Bronchial epithelial cell (primary cell): ENCODE measurements around the gene SMTNL1. TPM values are rescaled to one million over a fixed set of nuclear protein-coding genes. Genes with fewer than 3 reads are reported as not detected.
A peak's percentile ranks its signal among the peaks of the same experiment; 100 is the strongest.

ENCODE experiments used
- DNase-seq: peaks from one replicate; pipeline ENCODE4 v3.0.0-alpha.2; 2010; ENCODE audit warnings: low read depth
- FAIRE-seq: peaks from 2 replicates; lab custom pipeline; 2011; peaks lifted over from hg19 to GRCh38; lab: Jason Lieb, UNC
- H3K27me3 ChIP-seq: 2 replicates; pipeline ENCODE4 v1.5.1; 2011; ENCODE audit warnings: low read length; ENCODE audit not compliant: control insufficient read depth, insufficient read depth
- H3K36me3 ChIP-seq: 2 replicates; pipeline ENCODE4 v1.5.1; 2011; ENCODE audit warnings: low read length; ENCODE audit not compliant: control insufficient read depth, insufficient read depth
- H3K4me3 ChIP-seq: 2 replicates; pipeline ENCODE4 v1.5.1; 2011; ENCODE audit warnings: mild to moderate bottlenecking, low read depth, low read length, control low read depth
- total RNA-seq: library from RNA; depleted of rRNA; stranded (reverse); fragments of >200 nt; gene quantifications from 2 replicates; pipeline ENCODE4 v1.2.1, GENCODE V29; 2014
- TF ChIP-seq, protein P1 (sequence below): IDR thresholded peaks from 2 replicates; pipeline ENCODE4 v1.5.1; 2011; ENCODE audit warnings: mild to moderate bottlenecking, moderate library complexity, low read length, control low read depth, inconsistent platforms; ENCODE audit not compliant: insufficient read depth, severe bottlenecking

Gene SMTNL1
- total RNA-seq, 1 donor from 2014 or later = not detected

DNA sequence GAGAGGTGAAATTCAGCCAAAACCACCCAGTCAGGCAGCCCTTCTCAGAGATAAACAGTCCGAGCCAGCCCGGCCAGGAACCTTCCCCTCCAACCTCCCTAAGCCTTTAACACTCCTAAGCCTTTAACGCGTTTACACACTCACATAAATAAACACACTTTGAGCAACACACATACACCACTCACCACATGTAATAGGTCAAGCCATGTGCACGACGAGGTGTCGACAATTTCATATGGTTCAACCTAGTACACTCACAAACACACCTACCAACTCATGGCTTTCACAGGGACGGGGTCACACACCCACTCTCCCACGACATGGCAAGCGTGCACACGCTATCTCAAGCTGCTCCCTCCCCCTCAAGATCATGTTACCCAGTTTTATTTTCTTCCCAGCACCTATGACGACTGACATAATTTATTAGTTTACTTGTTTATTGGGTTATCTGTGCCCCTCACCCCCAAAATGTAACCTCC, 37.4 kb upstream of the SMTNL1 start:
- TF ChIP-seq, protein P1, sequence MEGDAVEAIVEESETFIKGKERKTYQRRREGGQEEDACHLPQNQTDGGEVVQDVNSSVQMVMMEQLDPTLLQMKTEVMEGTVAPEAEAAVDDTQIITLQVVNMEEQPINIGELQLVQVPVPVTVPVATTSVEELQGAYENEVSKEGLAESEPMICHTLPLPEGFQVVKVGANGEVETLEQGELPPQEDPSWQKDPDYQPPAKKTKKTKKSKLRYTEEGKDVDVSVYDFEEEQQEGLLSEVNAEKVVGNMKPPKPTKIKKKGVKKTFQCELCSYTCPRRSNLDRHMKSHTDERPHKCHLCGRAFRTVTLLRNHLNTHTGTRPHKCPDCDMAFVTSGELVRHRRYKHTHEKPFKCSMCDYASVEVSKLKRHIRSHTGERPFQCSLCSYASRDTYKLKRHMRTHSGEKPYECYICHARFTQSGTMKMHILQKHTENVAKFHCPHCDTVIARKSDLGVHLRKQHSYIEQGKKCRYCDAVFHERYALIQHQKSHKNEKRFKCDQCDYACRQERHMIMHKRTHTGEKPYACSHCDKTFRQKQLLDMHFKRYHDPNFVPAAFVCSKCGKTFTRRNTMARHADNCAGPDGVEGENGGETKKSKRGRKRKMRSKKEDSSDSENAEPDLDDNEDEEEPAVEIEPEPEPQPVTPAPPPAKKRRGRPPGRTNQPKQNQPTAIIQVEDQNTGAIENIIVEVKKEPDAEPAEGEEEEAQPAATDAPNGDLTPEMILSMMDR = no peak
- FAIRE-seq = peak; percentile 47
- Histone ChIP-seq H3K27me3 (no peaks in the 10 kb centered on the region), H3K36me3 (no peaks in the 10 kb centered on the region), H3K4me3 (peak overlapping the region; percentile 28)
- DNase-seq = no peak

DNA sequence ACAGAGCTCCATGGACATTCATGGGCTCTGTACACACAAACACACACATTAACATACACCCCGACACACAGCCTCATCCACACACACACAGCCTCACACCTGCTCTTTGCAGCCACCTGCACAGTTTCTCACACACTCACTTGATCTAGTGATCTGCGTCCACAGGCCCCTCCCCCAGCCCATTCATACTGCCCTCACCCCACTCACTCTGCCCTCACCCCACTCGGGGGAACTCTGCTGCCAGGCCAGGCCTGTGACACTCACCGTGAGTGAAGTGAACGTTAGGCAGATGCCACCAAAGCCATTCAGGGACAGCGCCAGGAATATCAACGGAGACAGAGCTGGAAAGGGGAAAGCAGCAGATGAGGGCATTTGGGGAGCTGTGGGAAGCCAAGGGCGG, 36.9 kb upstream of the SMTNL1 start:
- Histone ChIP-seq H3K36me3 (no peaks in the 10 kb centered on the region), H3K4me3 (no peak overlapping the region), H3K27me3 (no peaks in the 10 kb centered on the region)
- TF ChIP-seq, protein P1 = no peak
- FAIRE-seq = no peak
- DNase-seq = no peak

DNA sequence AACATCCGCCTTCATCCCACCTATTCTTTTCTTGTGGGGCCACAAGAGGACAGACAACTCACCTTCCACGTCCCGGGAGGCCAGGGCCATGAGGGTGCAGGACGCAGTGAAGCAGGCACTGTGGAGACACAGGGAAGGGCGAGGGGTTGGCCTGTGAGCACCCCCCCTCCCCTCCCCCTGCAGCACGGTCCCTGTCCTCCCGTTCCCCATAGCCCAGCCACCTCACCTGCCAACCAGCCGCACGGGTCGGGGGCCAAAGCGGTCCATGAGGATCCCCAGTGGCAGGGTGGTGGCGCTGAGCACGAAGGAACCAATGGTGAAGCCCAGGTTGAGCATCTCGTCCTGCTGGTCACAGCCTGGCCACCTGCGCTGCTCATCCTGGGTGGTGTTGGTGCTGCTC, 36.5 kb upstream of the SMTNL1 start:
- H3K27me3 ChIP-seq = no peaks in the 10 kb centered on the region
- TF ChIP-seq, protein P1 = no peak
- no peaks in the 10 kb centered on the region for H3K36me3 ChIP-seq
- no peak overlapping the region for H3K4me3 ChIP-seq
- FAIRE-seq (no peak), DNase-seq (no peak)

DNA sequence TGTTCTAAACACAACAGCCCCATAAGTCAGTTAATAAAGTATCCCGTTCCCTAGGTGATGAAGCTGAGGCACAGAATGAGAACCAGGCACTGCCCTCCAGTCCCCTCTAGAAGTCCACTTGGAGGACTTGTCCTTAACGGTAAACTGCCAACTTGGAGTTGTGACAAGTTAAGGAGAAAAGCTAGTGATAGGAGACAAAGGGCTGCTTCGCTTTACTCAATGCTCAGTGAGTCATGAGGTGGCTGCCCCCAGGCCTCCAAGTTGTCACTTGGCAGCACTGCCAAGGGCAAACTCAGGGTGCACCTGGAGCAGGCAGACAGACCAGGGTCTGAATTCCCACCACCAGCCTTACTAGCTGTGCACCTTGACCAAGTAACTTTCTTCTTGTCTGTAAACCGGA, 35.4 kb upstream of the SMTNL1 start:
- H3K4me3 ChIP-seq = no peak overlapping the region
- TF ChIP-seq, protein P1 = no peak
- FAIRE-seq (no peak), DNase-seq (no peak)
- H3K27me3 ChIP-seq = no peaks in the 10 kb centered on the region
- H3K36me3 ChIP-seq = no peaks in the 10 kb centered on the region

DNA sequence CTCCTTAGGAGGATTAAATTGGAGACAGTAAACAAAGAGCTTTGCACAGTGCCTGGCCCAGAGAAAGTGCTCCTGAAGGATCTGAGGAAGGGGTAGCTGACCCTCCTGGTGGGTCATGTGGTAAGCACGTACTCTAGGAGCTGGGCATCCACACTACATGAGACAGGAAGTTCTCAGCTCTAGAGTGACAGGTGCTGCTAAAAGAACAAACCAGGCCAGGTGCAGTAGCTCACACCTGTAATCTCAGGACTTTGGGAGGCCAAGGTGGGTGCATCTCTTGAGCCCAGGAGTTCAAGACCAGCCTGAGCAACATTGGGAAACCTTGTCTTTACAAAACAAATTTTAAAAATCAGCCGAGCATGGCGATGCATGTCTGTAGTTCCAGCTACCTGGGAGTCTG, 35.0 kb upstream of the SMTNL1 start:
- H3K36me3 ChIP-seq = no peaks in the 10 kb centered on the region
- TF ChIP-seq, protein P1 = no peak
- DNase-seq (no peak), FAIRE-seq (no peak)
- no peak overlapping the region for H3K4me3 ChIP-seq
- no peaks in the 10 kb centered on the region for H3K27me3 ChIP-seq

DNA sequence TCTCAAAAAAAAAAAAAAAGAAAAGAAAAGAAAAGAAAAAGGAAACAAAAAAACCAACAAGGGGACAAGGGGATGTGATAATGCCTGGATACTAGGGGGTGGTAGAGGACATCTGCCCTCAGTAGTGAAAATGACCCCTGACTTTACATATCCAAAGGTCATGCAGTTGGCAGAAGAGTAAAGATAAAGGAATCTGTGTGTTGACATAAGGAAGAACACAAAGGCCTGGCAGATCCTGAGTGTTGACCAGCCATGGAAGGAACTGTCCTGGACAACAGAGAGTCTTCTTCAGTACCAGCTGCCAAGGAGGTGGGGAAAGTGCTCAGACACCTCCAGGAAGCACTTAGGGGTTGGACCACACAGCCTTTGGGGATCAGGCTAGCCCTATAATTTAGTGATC, 34.5 kb upstream of the SMTNL1 start:
- FAIRE-seq = no peak

More for the DNA sequence above, 34.5 kb upstream of the SMTNL1 start:
- TF ChIP-seq, protein P1 = no peak
- H3K27me3 ChIP-seq = no peaks in the 10 kb centered on the region
- H3K36me3 ChIP-seq = no peaks in the 10 kb centered on the region
- DNase-seq = no peak
- H3K4me3 ChIP-seq = no peak overlapping the region
